K562 (cell line): ENCODE data around the gene BCL2L1. TPM values are rescaled to one million over a fixed set of nuclear protein-coding genes. Genes with fewer than 3 reads are reported as not detected.

Experiments
- CBFA2T2 ChIP-seq: fragments of 450-650 bp; conservative IDR thresholded peaks from 2 replicates; pipeline ENCODE4 v1.6.1; 2017; ENCODE audit warnings: mild to moderate bottlenecking
- CBFA2T3 ChIP-seq: fragments of 450-650 bp; IDR thresholded peaks from 2 replicates; pipeline ENCODE4 v1.6.1; 2017
- DMBX1 ChIP-seq: fragments of 250-450 bp; sonication (Bioruptor Pico); IDR thresholded peaks from 2 replicates; pipeline ENCODE4 v1.8.0; 2022; ENCODE audit warnings: inconsistent platforms, mild to moderate bottlenecking, moderate library complexity, borderline replicate concordance
- ELF4 ChIP-seq: fragments of 450-650 bp; formaldehyde crosslinking; IDR thresholded peaks from 2 replicates; pipeline ENCODE4 v1.4.0; 2022; ENCODE audit warnings: missing genetic modification characterization
- HIVEP1 ChIP-seq: fragments of 250-450 bp; sonication (Bioruptor Pico); IDR thresholded peaks from 2 replicates; pipeline ENCODE4 v1.4.0; 2020; ENCODE audit warnings: mild to moderate bottlenecking
- RREB1 ChIP-seq: fragments of 250-450 bp; sonication (Bioruptor Pico); IDR thresholded peaks from 2 replicates; pipeline ENCODE4 v1.4.0; 2020
- SREBF2 ChIP-seq: sonication (generic); formaldehyde crosslinking; IDR thresholded peaks from 2 replicates; pipeline ENCODE4 v1.4.0; 2020; ENCODE audit warnings: mild to moderate bottlenecking, missing genetic modification reagents
- TEAD1 ChIP-seq, 2 experiments: fragments of 450-650 bp in 1 of 2; sonication (generic) in 1 of 2; formaldehyde crosslinking; IDR thresholded peaks; 2 replicates each; pipeline versions ENCODE4 v1.4.0 to v1.8.0; 2020 to 2022; ENCODE audit warnings: mild to moderate bottlenecking in 2 of 2, missing genetic modification reagents in 1 of 2
- ZNF24 ChIP-seq: fragments of 450-650 bp; IDR thresholded peaks from 2 replicates; pipeline ENCODE4 v1.6.1; 2016
- ZNF318 ChIP-seq, 2 experiments: fragments of 450-650 bp; IDR thresholded peaks; 2 replicates each; pipeline ENCODE4 v1.6.1; 2016; ENCODE audit warnings: mild to moderate bottlenecking in 2 of 2, borderline replicate concordance in 1 of 2, low read depth in 1 of 2, moderate library complexity in 1 of 2
- ZNF644 ChIP-seq: fragments of 200-800 bp; sonication (Bioruptor generic); IDR thresholded peaks from 2 replicates; pipeline ENCODE4 v1.6.1; 2016; ENCODE audit warnings: low read depth, missing genetic modification characterization, missing compliant biosample characterization
- ZNF79 ChIP-seq: fragments of 250-450 bp; sonication (Bioruptor Pico); IDR thresholded peaks from 2 replicates; pipeline ENCODE4 v1.4.0; 2020; ENCODE audit warnings: low read depth, mild to moderate bottlenecking, moderate library complexity
- polyA plus RNA-seq, 8 experiments: library from polyadenylated mRNA; depleted of rRNA in 4 of 8; stranded (reverse) in 5 of 8; unstranded in 3 of 8; fragments of >200 nt; fragmentation: Nextera tagmentation in 2 of 8; fragmentation: Illumina TruSeq in 1 of 8; extraction: Ambion mirVana in 2 of 8; extraction: Trizol in 1 of 8; gene quantifications; 2 replicates each; pipeline versions ENCODE4 v1.2.1 to v1.2.3, GENCODE V29; 2011 to 2014; ENCODE audit warnings: inconsistent platforms in 1 of 8, missing spikeins in 1 of 8
- total RNA-seq, 7 experiments: library from RNA; depleted of rRNA in 6 of 7; stranded (reverse); fragments of >200 nt in 6 of 7; fragmentation: Illumina TruSeq in 2 of 7; extraction: Trizol in 2 of 7; gene quantifications; 2 replicates each; pipeline versions ENCODE4 v1.2.1 to v1.2.3, GENCODE V29; 2011 to 2021; ENCODE audit warnings: low replicate concordance in 1 of 7

BCL2L1 gene
- total and polyA plus RNA-seq, 9 of the 15 experiments (the other 6 are each of a cell fraction or from before 2014, with no cell fraction given): 3.3 to 182 (median 120) TPM

- TF ChIP-seq ZNF318 (IDR thresholded peaks at IDR 0.05; ENCODE audit: borderline replicate concordance in 1 of 2, low read depth in 1 of 2) (no peak), TEAD1 (CRISPR knock-in tag; IDR thresholded peaks at IDR 0.05) (peak in 1 of 2 experiments; percentile 55; a peak in 3 of 4 replicates), RREB1 (CRISPR knock-in tag) (peak; percentile 55; the same call in 1 of the 2 replicates), ZNF79 (CRISPR knock-in tag) (peak; percentile 24), HIVEP1 (CRISPR knock-in tag) (0 out of 2 replicates have a peak, but pooled peaks have one; percentile 16), ELF4 (CRISPR knock-in tag) (peak; percentile 77), ZNF24 (peak; percentile 77), SREBF2 (CRISPR knock-in tag) (peak; percentile 38; the same call in 1 of the 2 replicates), DMBX1 (CRISPR knock-in tag) (peak; percentile 92), CBFA2T2 (peak; percentile 76), CBFA2T3 (peak; percentile 75), ZNF644 (tag) (peak; percentile 33; the same call in 1 of the 2 replicates)
These were observed 47.5 kb downstream of the BCL2L1 start (continued) for GRCh38 chr20:31674895-31675827.
